ENCODE results near the gene EML6. TPM values are rescaled to one million over a fixed set of nuclear protein-coding genes. Genes with fewer than 3 reads are reported as not detected.
A peak's percentile ranks its signal among the peaks of the same experiment; 100 is the strongest.

EML6 gene
- total RNA-seq, 1 experiment from 2014 or later, result 6.6 TPM

- ChIA-PET RAD21 (ENCODE audit: low non-redundant PET in 1 of 2, low total read pairs in 2 of 2, uncharacterized antibody in 2 of 2, unreplicated experiment in 2 of 2) (no interaction called here), POLR2A (no interaction called here), CTCF (interaction anchor here (1.0 to 1.7 kb wide), 7 partner anchors 26 to 162 kb away, joined by 3 to 8 read pairs (median 3); no protein-coding TSS in a partner anchor)
- Histone ChIP-seq H3K36me3 (ENCODE audit: control insufficient read depth in 1 of 2, insufficient read depth in 2 of 2, low read length in 2 of 2) (0 out of 4 replicates have a peak, but pooled peaks cover 0 to 4% of the 10 kb centered on the region in 2 experiments), H3K27ac (ENCODE audit: low read depth, low read length) (no peak overlapping the region; the same call in 1 of the 2 replicates), H3K9ac (ENCODE audit: low read length) (no peak overlapping the region), H3K4me3 (replicated peaks in 1 of 2; ENCODE audit: low read depth in 1 of 2, low read length in 2 of 2) (no peak overlapping the region), H4K20me1 (ENCODE audit: insufficient read depth) (peaks cover 61% of the 10 kb centered on the region; the same call in 1 of the 2 replicates), H3K79me2 (ENCODE audit: insufficient read depth, low read length) (peaks cover 100% of the 10 kb centered on the region), H3K9me3 (ENCODE audit: control insufficient read depth in 1 of 2, insufficient read depth in 1 of 2, low read depth in 1 of 2, low read length in 2 of 2) (no peaks in the 10 kb centered on the region), H3K4me2 (ENCODE audit: low read length) (peak overlapping the region; percentile 54), H3K9me2 (ENCODE audit: insufficient read depth) (no peaks in the 10 kb centered on the region), H3K27me3 (ENCODE audit: insufficient read depth, low read length) (no peaks in the 10 kb centered on the region), H2AFZ (ENCODE audit: low read depth, low read length, poor library complexity, severe bottlenecking) (no peak overlapping the region), H3K4me1 (ENCODE audit: control insufficient read depth in 1 of 2, insufficient read depth in 2 of 2, low read length in 2 of 2) (peaks cover 32 to 59% of the 10 kb centered on the region in 2 experiments)
- BruUV-seq (replicated peaks), result no TSS peak
- intact Hi-C loops (cut with micrococcal nuclease), result loop anchor here (1.0 to 10.0 kb wide), 4 partner anchors 153 to 350 kb away; partner anchors contain the start of genes CLHC1 and RPS27A
- DNase-seq (ENCODE audit: low read depth, low spot score) (peak; percentile 54), ATAC-seq (peak; percentile 89)
- TF ChIP-seq SIN3A (IDR thresholded peaks at IDR 0.05; ENCODE audit: low read depth), result no peak
- no peak for TF ChIP-seq ZFX (IDR thresholded peaks at IDR 0.05)
- no peak for TF ChIP-seq POLR2A (IDR thresholded peaks at IDR 0.05; ENCODE audit: borderline replicate concordance, extremely low read depth, insufficient read depth, insufficient read length)
- TF ChIP-seq RAD21 (IDR thresholded peaks at IDR 0.05; ENCODE audit: low read depth), result peak; percentile 84
- 0 out of 2 replicates have a peak, but pooled peaks have one; percentile 24 for TF ChIP-seq SRF (IDR thresholded peaks at IDR 0.05; ENCODE audit: low read depth)
- TF ChIP-seq YY1 (IDR thresholded peaks at IDR 0.05; ENCODE audit: extremely low read depth, insufficient replicate concordance, low read depth, low read length), result no peak
- TF ChIP-seq CTCF (IDR thresholded peaks at IDR 0.05 in 2 of 3, conservative IDR thresholded peaks at IDR 0.05 in 1 of 3; ENCODE audit: borderline replicate concordance in 1 of 3, insufficient read depth in 1 of 3, low read depth in 2 of 3, low read length in 2 of 3), result peak; percentile 58 to 75 (median 70)
- TF ChIP-seq TCF7L2 (IDR thresholded peaks at IDR 0.05; ENCODE audit: borderline replicate concordance, extremely low read depth, insufficient read depth, insufficient read length), result no peak
- TF ChIP-seq JUND (IDR thresholded peaks at IDR 0.05), result peak; percentile 52
- peak; percentile 34 for TF ChIP-seq POLR2AphosphoS5 (IDR thresholded peaks at IDR 0.05; ENCODE audit: low read depth, low read length)
- no peak for TF ChIP-seq ELF1 (IDR thresholded peaks at IDR 0.05; ENCODE audit: borderline replicate concordance, low read depth)
- peak; percentile 11; the same call in 1 of the 2 replicates for TF ChIP-seq SP1 (IDR thresholded peaks at IDR 0.05; ENCODE audit: low read depth)
- no peak for TF ChIP-seq REST (IDR thresholded peaks at IDR 0.05; ENCODE audit: low read depth)
- peak; percentile 43; the same call in 1 of the 2 replicates for TF ChIP-seq CBX3 (IDR thresholded peaks at IDR 0.05; ENCODE audit: low read depth)
- TF ChIP-seq EZH2phosphoT487 (IDR thresholded peaks at IDR 0.05; ENCODE audit: borderline replicate concordance), result no peak
- TF ChIP-seq CEBPB (IDR thresholded peaks at IDR 0.05; ENCODE audit: low read depth), result peak; percentile 32; the same call in 1 of the 2 replicates
- no peak for TF ChIP-seq ZBTB33 (IDR thresholded peaks at IDR 0.05; ENCODE audit: extremely low read depth, insufficient replicate concordance, low read length)
- TF ChIP-seq FOSL1 (IDR thresholded peaks at IDR 0.05; ENCODE audit: low read depth), result peak; percentile 26; the same call in 1 of the 2 replicates
These were observed 291.8 kb downstream of the EML6 start for GRCh38 chr2:55014962-55015939.

All from HCT116 (cell line).